Liver (tissue), 9 donors: ENCODE results near the gene DSTN. TPM values are rescaled to one million over a fixed set of nuclear protein-coding genes. Genes with fewer than 3 reads are reported as not detected.

ENCODE experiments used
- DNase-seq: peaks from one replicate; pipeline ENCODE4 v3.0.0-alpha.2; 2017; ENCODE audit warnings: low spot score
- H3K27ac ChIP-seq, 2 donors: one replicate each; pipeline ENCODE4 v1.7.0; 2013; ENCODE audit warnings: inconsistent platforms in 2 of 2, low read length in 2 of 2, control low read depth in 1 of 2, low read depth in 1 of 2, mild to moderate bottlenecking in 1 of 2
- H3K27me3 ChIP-seq, 4 donors: one replicate each; pipeline versions ENCODE4 v1.6.1 to v1.7.0; 2013; ENCODE audit warnings: low read length in 3 of 4, inconsistent platforms in 1 of 4, mild to moderate bottlenecking in 1 of 4, moderate library complexity in 1 of 4; ENCODE audit not compliant: control insufficient read depth in 4 of 4, insufficient read depth in 4 of 4
- H3K36me3 ChIP-seq, 4 donors: one replicate each; pipeline versions ENCODE4 v1.6.1 to v1.7.0; 2013; ENCODE audit warnings: low read length in 3 of 4, mild to moderate bottlenecking in 3 of 4, low read depth in 1 of 4, moderate library complexity in 1 of 4; ENCODE audit not compliant: control insufficient read depth in 4 of 4, insufficient read depth in 3 of 4
- H3K4me1 ChIP-seq, 4 donors: one replicate each; pipeline versions ENCODE4 v1.6.1 to v1.7.0; 2013; ENCODE audit warnings: low read length in 3 of 4, mild to moderate bottlenecking in 3 of 4, moderate library complexity in 1 of 4; ENCODE audit not compliant: control insufficient read depth in 4 of 4, insufficient read depth in 4 of 4
- H3K4me3 ChIP-seq, 3 donors: one replicate each; pipeline versions ENCODE4 v1.6.1 to v1.7.0; 2013; ENCODE audit warnings: low read length in 3 of 3, control low read depth in 1 of 3, low read depth in 1 of 3, mild to moderate bottlenecking in 1 of 3
- H3K9ac ChIP-seq, 2 donors: one replicate each; pipeline ENCODE4 v1.7.0; 2013; ENCODE audit warnings: low read length in 2 of 2, mild to moderate bottlenecking in 2 of 2, moderate library complexity in 2 of 2, control low read depth in 1 of 2, low read depth in 1 of 2
- H3K9me3 ChIP-seq, 4 donors: one replicate each; pipeline versions ENCODE4 v1.6.1 to v1.7.0; 2013; ENCODE audit warnings: low read length in 3 of 4; ENCODE audit not compliant: control insufficient read depth in 4 of 4
- ATF3 ChIP-seq: IDR thresholded peaks from 2 replicates; pipeline ENCODE4 v1.6.1; 2016; ENCODE audit warnings: antibody characterized with exemption
- CTCF ChIP-seq: fragments of 150-350 bp; IDR thresholded peaks from 2 replicates; pipeline ENCODE4 v1.5.1; 2017; ENCODE audit warnings: improper control_type of control experiment, low read depth, low read length; ENCODE audit not compliant: missing input control
- EGR1 ChIP-seq, 2 donors: IDR thresholded peaks; 2 replicates each; pipeline ENCODE4 v1.6.1; 2016 to 2018; ENCODE audit warnings: antibody characterized with exemption in 2 of 2, low read depth in 2 of 2
- FOXA1 ChIP-seq: IDR thresholded peaks from 2 replicates; pipeline ENCODE4 v1.6.1; 2016; ENCODE audit warnings: antibody characterized with exemption
- FOXA2 ChIP-seq: IDR thresholded peaks from 2 replicates; pipeline ENCODE4 v1.6.1; 2016; ENCODE audit warnings: antibody characterized with exemption
- GABPA ChIP-seq, 2 donors: IDR thresholded peaks in 1 of 2; conservative IDR thresholded peaks in 1 of 2; 2 replicates each; pipeline ENCODE4 v1.6.1; 2016; ENCODE audit warnings: antibody characterized with exemption in 2 of 2, mild to moderate bottlenecking in 1 of 2, moderate library complexity in 1 of 2
- HNF4A ChIP-seq, 2 donors: conservative IDR thresholded peaks; 2 replicates each; pipeline ENCODE4 v1.6.1; 2016; ENCODE audit warnings: antibody characterized with exemption in 2 of 2, mild to moderate bottlenecking in 2 of 2
- HNF4G ChIP-seq: IDR thresholded peaks from 2 replicates; pipeline ENCODE4 v1.6.1; 2016; ENCODE audit warnings: antibody characterized with exemption
- JUND ChIP-seq, 2 donors: IDR thresholded peaks; 2 replicates each; pipeline ENCODE4 v1.6.1; 2016; ENCODE audit warnings: antibody characterized with exemption in 2 of 2
- MAX ChIP-seq: IDR thresholded peaks from 2 replicates; pipeline ENCODE4 v1.6.1; 2016; ENCODE audit warnings: antibody characterized with exemption
- RAD21 ChIP-seq, 2 donors: IDR thresholded peaks; 2 replicates each; pipeline ENCODE4 v1.6.1; 2016; ENCODE audit warnings: antibody characterized with exemption in 2 of 2, mild to moderate bottlenecking in 2 of 2
- REST ChIP-seq: IDR thresholded peaks from 2 replicates; pipeline ENCODE4 v1.6.1; 2016; ENCODE audit warnings: antibody characterized with exemption, mild to moderate bottlenecking
- RXRA ChIP-seq, 2 donors: IDR thresholded peaks; 2 replicates each; pipeline ENCODE4 v1.6.1; 2017 to 2018; ENCODE audit warnings: antibody characterized with exemption in 2 of 2, mild to moderate bottlenecking in 1 of 2
- SP1 ChIP-seq: IDR thresholded peaks from 2 replicates; pipeline ENCODE4 v1.6.1; 2018; ENCODE audit warnings: antibody characterized with exemption, mild to moderate bottlenecking
- TAF1 ChIP-seq: conservative IDR thresholded peaks from 2 replicates; pipeline ENCODE4 v1.6.1; 2016; ENCODE audit warnings: antibody characterized with exemption, mild to moderate bottlenecking
- YY1 ChIP-seq: IDR thresholded peaks from 2 replicates; pipeline ENCODE4 v1.6.1; 2016; ENCODE audit warnings: antibody characterized with exemption, mild to moderate bottlenecking
- ZBTB33 ChIP-seq: IDR thresholded peaks from 2 replicates; pipeline ENCODE4 v1.6.1; 2016; ENCODE audit warnings: antibody characterized with exemption
- whole genome bisulfite sequencing: extraction: QIAGEN DNeasy Blood & Tissue Kit; methylation state at CpG from one replicate; pipeline ENCODE4 v1.1.7; 2013; 5-methylcytosine and 5-hydroxymethylcytosine counted together
- polyA plus RNA-seq, 2 donors: library from polyadenylated mRNA; stranded (reverse) in 1 of 2; unstranded in 1 of 2; fragments of 200-250 nt in 1 of 2; fragments of >200 nt in 1 of 2; fragmentation: Nextera tagmentation in 1 of 2; extraction: Ambion mirVana in 1 of 2; gene quantifications; one replicate each; pipeline versions ENCODE4 v1.2.1 to v1.2.3, GENCODE V29; 2013 to 2015
- total RNA-seq, 2 donors: library from RNA; depleted of rRNA; stranded (reverse); fragments of >200 nt; gene quantifications; one replicate each; pipeline ENCODE4 v1.2.3, GENCODE V29; 2014
- donor health status: healthy.
- donor health status: healthy.
- donor health status: healthy.
- donor health status: healthy.
- donor health status: healthy.

Gene DSTN
- total and polyA plus RNA-seq, 4 donors, result 39.9 to 137 (median 108) TPM

- Histone ChIP-seq H3K9me3 (no peaks in the 10 kb centered on the region), H3K9ac (no peak overlapping the region), H3K36me3 (peaks cover under 1 to 15% (median 7%) of the 10 kb centered on the region in 4 donors), H3K4me1 (peaks cover 2 to 16% (median 14%) of the 10 kb centered on the region in 4 donors), H3K4me3 (no peak overlapping the region), H3K27me3 (no peaks in the 10 kb centered on the region), H3K27ac (no peak overlapping the region)
- DNase-seq, result no peak
- TF ChIP-seq EGR1 (IDR thresholded peaks at IDR 0.05; ENCODE audit: low read depth in 2 of 2), result no peak
- no peak for TF ChIP-seq FOXA1
- TF ChIP-seq YY1, result no peak
- no peak for TF ChIP-seq ZBTB33
- no peak for TF ChIP-seq TAF1
- TF ChIP-seq GABPA (IDR thresholded peaks at IDR 0.05 in 1 of 2, conservative IDR thresholded peaks at IDR 0.05 in 1 of 2), result no peak
- no peak for TF ChIP-seq JUND (IDR thresholded peaks at IDR 0.05)
- no peak for TF ChIP-seq MAX
- 82% methylated on average over 8 of the region's 8 CpGs for WGBS
These were observed 40.0 kb downstream of the DSTN start for GRCh38 chr20:17609811-17610377.

GRCh38 chr20:17610566-17611289 is 40.9 kb downstream of the DSTN start:
- TF ChIP-seq EGR1 (IDR thresholded peaks at IDR 0.05; ENCODE audit: low read depth in 2 of 2) (no peak), RXRA (IDR thresholded peaks at IDR 0.05) (no peak), ATF3 (no peak), TAF1 (no peak), GABPA (IDR thresholded peaks at IDR 0.05 in 1 of 2, conservative IDR thresholded peaks at IDR 0.05 in 1 of 2) (no peak), FOXA1 (no peak), SP1 (no peak), HNF4A (conservative IDR thresholded peaks at IDR 0.05) (no peak), REST (no peak), JUND (IDR thresholded peaks at IDR 0.05) (no peak), YY1 (no peak), MAX (no peak), FOXA2 (no peak), HNF4G (no peak), RAD21 (IDR thresholded peaks at IDR 0.05) (no peak), ZBTB33 (no peak), CTCF (no peak)
- peak overlapping the region; percentile 13 to 22 for H3K27ac ChIP-seq
- H3K9me3 ChIP-seq, result no peaks in the 10 kb centered on the region
- WGBS, result 71% methylated on average over 19 of the region's 19 CpGs
- H3K27me3 ChIP-seq, result no peaks in the 10 kb centered on the region
- peaks cover 0 to 8% (median 6%) of the 10 kb centered on the region in 4 donors for H3K4me1 ChIP-seq
- H3K9ac ChIP-seq, result no peak overlapping the region
- H3K4me3 ChIP-seq, result no peak overlapping the region
- peaks cover 7 to 22% (median 12%) of the 10 kb centered on the region in 4 donors for H3K36me3 ChIP-seq
- no peak for DNase-seq
